HG03460 (cell line): ENCODE results near the gene BACE2.
"Not testable (repeated sequence)": the region's sequence is repeated elsewhere in the genome, so short reads cannot be mapped to it uniquely, and the experiment has no call there.

Experiments
- ATAC-seq: cut with Tn5 transposase; IDR thresholded peaks from one replicate; pipeline ENCODE4 v1.9.1; 2021; ENCODE audit not compliant: unreplicated experiment

BACE2 gene

DNA sequence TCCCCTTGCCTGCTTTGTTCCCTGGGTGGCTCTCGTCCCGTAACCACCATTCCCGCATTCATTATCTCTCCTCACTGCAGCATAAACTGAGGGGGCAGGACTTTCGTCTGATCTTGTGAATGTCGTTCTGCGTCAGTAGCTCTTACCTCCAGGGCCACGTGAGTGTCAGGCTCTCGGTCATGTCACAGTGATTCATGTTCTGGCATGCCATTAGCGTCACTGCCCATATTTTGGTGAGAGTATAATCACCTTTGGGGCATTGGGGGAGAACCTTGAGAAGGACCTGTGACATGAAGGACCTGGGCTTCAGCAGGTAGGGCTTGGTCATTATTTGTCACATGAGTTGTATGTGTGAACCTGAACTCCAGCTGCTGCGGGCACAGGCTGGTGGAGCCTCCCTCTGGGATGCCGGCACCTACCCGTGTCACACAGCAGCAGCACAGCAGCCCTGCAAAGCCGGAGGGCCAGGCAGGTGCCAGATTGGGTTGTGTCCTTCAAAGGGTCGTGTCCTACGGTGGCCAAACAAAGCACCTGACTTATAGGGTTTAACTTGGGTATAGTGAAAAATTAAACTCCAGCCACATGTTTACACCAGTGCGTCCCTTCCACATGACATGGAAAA is 68.5 kb downstream of the BACE2 start:
- ATAC-seq, result no peak

DNA sequence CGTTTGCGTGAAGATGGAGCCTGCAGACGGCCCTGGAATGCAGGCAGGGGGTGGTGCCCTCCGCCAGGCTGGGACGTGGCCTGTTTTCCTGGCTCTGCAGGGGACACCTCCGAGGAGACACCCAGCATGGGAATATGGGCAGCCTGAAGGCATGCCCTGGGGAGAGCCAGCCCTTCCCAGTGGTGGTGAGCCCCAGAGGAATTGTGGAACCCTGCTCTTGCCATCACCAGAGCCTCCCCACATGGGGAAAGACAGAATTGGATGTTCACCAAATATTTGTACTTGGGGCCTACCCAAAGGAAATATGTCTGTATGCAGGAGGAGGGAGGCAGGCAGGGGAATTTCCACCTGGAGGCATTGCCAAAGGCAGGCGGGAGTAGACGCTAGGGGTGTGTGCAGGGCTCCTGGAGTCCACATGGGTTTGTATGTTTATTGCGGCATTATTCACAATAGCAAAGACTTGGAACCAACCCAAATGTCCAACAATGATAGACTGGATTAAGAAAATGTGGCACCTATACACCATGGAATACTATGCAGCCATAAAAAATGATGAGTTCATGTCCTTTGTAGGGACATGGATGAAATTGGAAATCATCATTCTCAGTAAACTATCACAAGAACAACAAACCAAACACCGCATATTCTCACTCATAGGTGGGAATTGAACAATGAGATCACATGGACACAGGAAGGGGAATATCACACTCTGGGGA is 70.3 kb downstream of the BACE2 start:
- ATAC-seq, result not testable (repeated sequence)

DNA sequence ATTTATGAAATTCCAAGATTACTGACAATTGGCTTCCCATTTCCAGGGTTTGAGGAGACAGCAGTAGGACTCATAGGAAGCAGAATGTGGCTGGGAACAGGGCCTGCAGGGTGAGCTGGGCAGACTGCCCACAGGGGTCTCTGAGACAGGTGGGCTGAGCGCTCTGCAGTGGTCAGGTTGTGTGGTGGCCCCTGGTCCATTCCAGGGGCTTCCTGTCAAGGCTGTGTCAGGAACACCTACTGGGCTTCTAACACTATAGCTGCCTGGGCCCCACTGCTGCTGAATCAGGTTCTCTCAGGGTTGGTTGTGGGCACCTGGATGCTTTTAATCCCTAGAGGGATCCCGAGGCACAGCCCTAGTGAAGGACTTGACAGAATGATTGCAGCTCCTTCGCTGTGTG is 72.1 kb downstream of the BACE2 start:
- no peak for ATAC-seq

DNA sequence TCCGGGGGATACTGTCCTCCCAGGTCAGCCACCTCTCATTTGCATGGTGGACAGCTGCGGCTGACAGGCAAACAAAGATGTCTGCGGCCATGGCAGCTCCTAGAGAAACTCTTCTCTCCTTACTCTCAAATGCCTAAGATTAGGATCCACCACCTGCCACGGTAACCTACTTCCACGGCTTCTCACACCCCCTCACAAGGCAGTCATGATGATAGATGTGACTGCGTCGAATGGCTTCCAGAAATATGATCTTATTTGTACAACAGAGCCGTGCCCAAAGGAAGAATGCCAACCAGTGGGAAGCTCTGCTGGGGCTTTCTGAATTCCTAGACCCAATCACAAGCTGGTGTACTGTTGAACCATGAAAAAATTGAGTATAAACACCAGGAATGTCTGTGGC is 73.4 kb downstream of the BACE2 start:
- no peak for ATAC-seq

DNA sequence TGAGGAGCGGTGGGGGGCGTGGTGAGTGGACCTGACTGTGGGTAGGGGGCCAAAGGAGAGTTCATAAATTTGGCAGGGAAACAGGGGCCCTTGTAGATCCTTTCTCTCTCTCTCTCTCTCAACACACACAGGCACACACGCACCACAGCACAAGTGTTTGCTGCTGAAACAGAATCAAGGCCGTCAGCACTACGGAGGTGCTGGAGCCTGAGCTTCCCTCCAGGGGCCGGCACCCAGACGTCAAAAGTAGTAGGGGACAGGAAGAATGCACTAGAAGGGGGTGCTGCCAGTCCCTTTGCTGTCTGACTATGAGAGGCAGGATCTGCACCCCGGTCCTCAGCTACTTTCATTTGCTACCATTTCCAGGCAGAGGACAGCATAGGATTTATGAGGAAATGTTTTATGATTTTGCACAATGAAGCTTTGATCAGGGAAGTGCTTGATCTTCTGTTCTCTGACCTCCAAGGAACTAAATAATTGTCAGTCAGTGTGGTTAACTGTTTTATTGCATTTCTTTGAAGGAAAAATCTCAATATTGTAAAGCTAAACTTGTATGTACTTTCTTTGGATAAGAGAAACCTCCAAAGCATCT is 74.4 kb downstream of the BACE2 start:
- no peak for ATAC-seq

DNA sequence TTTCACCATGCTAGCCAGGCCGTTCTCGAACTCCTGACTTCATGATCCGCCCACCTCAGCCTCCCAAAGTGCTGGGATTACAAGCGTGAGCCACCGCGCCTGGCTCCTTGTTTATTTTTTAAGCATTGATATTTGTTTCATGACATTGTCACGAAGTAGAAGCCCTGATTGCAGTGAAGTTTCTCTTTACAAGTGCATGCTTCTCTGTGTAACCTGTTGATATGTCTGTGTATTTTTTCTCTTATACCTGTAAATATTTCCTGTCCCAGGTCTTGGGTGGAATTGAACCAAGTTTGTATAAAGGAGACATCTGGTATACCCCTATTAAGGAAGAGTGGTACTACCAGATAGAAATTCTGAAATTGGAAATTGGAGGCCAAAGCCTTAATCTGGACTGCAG is 75.1 kb downstream of the BACE2 start:
- ATAC-seq, result no peak

DNA sequence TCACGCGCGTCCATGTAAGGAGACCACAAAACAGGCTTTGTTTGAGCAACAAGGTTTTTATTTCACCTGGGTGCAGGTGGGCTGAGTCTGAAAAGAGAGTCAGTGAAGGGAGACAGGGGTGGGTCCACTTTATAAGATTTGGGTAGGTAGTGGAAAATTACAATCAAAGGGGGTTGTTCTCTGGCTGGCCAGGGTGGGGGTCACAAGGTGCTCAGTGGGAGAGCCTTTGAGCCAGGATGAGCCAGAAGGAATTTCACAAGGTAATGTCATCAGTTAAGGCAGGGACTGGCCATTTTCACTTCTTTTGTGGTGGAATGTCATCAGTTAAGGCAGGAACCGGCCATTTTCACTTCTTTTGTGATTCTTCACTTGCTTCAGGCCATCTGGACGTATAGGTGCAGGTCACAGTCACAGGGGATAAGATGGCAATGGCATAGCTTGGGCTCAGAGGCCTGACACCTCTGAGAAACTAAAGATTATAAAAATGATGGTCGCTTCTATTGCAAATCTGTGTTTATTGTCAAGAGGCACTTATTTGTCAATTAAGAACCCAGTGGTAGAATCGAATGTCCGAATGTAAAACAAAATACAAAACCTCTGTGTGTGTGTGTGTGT is 76.4 kb downstream of the BACE2 start:
- not testable (repeated sequence) for ATAC-seq

DNA sequence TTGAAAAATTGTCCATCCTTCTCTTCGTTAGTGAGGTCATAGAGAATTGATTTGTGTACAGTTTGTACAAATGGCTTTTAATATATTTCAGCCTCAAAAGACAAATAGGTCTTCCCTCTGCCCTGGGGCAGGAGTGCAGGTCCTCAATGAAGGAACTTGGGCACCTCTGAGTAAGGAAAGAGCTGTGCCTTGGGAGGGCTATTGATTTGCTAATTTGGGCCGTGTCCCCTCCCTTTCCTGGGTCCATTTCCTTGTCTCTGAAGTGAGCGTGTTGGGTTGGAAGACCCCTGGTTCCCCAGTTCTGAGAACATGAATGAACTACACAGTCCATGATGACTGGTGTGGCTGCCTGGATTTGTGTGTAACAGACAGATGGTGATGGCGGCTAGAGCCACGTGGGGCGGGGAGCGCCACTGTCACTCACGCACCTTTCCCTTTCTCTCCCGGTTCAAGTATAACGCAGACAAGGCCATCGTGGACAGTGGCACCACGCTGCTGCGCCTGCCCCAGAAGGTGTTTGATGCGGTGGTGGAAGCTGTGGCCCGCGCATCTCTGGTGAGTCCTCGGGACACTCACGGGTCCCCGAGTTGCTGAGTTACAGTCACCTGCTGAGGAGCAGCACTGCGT is 77.7 kb downstream of the BACE2 start:
- no peak for ATAC-seq

DNA sequence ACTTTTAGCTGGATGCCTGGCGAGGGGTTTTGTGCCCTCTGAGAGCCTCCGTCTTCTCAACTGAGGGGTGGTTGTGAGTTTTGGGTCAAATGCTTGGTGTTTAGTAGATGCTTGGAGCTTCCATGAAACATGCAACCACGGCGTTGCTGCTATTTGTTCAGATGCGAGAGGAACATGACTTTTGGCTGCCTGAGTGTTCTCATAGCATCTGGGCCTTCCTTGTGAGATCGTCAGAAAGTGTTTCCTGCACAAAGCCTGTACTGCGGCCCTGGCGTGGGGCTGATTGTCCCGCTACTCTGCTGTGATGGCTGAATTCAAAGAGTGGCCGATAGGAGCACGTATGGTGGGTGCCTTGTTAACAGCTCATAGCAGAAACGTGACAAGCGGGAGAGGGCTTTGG is 78.8 kb downstream of the BACE2 start:
- ATAC-seq, result no peak

DNA sequence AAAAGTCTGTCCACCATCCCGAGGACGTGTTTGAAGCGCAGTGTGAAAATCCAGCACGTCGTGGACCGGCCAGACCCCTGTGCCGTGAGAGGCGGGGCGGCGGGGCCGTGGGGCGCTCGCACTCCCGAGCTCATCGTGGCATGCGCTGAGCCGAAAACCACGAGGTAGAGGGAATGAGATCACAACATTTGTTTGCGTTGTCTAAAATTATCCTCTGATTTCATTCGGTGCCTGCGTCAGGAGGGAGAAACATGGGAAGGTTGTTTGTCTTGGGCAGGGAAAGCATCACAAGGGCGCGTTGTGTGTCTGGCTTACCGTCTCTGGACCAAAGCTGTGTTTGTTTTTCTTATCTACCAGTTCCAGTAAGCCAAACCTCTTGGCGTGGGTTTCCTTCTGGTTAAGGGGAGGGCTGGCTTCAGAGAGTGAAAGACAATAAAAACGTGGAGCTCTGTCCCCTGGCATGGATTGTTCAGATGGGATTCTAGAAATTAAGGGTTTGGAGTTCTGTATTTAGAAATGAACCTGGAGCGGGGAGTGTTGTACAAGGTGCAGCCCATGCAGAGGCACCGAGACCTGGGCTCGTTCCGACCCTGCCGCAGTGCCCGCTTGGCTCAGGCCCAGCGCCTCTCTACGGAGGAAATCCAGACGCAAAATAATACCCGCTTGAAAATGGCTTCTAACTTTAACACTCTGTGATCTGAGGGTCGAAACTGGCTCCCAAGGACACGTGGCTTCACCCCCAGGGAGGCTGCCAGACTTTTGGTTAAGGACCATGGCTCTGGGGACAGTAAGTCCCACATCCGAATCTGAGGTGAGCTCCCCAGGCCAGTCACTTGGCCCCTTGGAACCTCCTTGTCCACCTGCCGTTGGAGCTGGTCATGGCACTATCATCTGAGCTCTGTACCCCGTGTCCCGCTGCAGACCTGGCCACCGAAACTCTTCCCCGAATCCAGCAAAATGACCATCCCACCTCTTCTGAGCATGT is 79.9 kb downstream of the BACE2 start:
- no peak for ATAC-seq

DNA sequence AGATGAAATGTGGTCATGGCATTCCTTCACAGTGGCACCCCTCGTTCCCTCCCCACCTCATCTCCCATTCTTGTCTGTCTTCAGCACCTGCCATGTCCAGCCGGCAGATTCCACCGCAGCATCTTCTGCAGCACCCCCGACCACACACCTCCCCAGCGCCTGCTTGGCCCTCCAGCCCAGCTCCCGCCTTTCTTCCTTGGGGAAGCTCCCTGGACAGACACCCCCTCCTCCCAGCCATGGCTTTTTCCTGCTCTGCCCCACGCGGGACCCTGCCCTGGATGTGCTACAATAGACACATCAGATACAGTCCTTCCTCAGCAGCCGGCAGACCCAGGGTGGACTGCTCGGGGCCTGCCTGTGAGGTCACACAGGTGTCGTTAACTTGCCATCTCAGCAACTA is 81.5 kb downstream of the BACE2 start:
- ATAC-seq, result no peak

DNA sequence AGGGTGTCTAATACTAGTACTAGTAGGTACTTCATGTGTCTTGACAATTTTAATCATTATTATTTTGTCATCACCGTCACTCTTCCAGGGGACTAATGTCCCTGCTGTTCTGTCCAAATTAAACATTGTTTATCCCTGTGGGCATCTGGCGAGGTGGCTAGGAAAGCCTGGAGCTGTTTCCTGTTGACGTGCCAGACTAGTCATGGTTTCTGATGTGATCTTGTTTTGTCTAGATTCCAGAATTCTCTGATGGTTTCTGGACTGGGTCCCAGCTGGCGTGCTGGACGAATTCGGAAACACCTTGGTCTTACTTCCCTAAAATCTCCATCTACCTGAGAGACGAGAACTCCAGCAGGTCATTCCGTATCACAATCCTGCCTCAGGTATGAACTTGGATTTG is 82.6 kb downstream of the BACE2 start:
- ATAC-seq, result no peak

DNA sequence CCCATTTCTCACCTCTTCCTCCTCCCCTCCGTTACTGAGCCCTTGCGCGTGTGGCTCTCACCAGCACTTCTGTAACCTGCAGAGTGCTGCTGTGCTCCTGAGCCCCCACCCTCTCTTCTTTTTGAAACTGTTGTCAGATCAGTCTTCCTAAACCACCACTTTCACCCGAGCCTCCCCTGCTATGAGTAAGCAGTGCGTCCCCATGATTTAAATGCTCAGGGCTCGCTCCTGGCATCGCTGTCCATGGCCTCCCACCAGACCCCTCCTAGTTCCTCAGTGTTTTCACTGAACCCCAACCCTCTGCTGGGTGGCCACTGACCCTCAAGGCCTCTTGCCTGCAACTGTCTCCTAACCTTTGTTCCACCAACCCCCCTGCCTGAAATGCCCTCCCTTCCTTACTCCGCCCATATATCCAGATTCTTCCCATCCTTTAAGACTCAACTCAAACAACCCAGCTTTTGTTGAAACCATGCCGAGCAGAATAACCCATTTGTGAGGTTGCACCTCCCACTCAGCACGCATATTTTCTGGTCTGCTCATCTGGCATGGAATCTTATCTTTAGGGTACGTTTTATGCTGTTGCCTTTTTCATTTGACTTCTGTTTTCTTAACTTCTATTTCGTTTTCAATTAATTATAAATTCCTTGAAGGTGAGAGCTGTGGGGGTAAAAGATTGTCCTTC is 84.1 kb downstream of the BACE2 start:
- no peak for ATAC-seq

DNA sequence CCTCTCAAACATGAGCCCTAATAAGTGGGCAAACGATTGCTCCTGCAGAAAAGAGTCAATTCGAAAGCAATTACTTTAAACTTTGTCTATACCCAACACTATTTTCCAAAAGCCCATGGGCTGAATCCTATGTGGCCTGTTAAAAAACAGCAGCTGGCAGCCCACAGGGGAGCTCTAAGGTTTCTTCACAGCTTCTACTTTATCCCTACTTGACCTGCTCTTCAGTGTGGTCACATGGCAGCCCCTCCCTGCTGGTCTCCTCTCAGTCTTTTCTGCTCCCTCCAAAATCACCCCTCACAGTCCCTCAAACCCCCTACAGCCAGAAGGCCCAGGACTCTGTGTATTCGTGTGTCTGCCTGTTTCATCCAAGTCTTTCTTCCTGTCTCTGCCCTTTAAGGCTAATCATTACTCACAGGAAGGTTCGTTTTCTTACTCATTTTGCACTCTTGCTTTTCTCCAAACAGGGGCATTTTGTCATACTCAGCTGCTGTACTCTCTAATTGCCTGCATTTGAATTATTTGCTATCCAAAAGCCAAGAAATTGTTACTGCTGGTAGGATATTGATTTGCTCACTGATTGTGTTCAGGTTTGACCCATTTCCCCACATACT is 86.2 kb downstream of the BACE2 start:
- ATAC-seq, result no peak

DNA sequence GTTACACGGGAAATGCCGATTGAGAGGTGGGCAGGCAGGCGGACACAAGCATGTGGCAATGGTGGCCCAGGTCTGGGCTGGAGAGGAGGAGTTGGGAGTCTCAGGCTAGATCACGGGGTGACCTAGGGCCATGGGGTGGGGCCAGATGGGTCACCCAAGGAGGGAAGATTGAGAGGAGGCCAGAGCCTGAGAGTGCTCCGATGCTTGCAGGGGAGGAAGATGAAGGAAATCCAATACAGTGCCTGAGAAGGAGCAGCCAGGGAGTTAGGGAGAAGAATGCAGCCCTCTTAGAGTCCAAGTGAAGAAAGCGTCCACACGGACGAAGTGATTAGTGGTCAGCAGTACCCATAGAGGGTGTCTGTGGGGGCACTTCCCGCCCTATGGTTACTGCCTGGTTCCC is 87.2 kb downstream of the BACE2 start:
- ATAC-seq, result no peak

DNA sequence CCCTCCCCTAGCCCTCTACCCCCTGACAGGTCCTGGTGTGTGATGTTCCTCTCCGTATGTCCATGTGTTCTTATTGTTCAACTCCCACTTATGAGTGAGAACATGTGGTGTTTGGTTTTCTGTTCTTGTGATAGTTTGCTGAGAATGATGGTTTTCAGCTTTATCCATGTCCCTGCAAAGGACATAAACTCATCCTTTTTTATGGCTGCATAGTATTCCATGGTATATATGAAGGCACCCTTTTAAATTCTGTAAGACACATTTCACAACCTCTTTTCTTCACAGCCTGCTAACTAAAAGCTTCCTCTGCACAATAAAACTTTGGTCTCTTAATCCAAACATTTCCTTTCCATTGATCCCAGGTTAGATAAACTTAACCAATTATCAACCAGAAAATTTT is 88.3 kb downstream of the BACE2 start:
- not testable (repeated sequence) for ATAC-seq

DNA sequence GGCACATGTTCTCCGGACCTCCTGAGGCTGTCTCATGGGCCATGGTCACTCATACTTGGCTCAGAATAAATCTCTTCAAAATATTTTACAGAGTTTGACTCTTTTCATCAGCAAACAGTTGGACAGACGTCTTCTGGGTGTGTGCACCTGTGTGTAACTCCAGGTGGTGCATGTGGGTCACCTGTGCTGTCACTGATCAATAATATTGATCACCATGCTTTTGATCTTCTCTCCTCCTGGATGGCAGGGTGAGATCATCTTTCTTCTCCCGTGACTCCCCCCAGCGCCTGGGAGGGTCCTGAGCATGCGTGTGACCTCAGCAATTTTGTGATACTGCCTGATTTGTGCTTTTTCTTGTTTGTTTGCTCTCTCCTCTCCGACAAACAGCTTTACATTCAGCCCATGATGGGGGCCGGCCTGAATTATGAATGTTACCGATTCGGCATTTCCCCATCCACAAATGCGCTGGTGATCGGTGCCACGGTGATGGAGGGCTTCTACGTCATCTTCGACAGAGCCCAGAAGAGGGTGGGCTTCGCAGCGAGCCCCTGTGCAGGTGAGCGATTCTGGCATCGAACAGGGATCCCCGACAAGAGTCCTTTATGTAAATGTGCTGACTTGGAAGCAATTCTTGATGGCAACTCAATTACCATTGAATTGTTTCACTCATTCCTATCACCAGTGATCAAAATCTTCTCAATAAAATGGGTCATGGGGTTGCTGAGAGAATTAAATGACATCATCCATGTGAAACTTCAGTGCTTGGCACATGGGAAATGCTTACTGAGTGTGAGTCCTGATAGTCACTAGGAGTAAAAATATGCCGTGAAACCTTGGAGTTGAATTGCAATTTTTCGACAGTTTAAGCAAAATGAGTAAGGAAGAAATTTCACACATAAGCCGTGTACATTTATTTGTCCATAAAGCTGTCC is 89.1 kb downstream of the BACE2 start:
- no peak for ATAC-seq

DNA sequence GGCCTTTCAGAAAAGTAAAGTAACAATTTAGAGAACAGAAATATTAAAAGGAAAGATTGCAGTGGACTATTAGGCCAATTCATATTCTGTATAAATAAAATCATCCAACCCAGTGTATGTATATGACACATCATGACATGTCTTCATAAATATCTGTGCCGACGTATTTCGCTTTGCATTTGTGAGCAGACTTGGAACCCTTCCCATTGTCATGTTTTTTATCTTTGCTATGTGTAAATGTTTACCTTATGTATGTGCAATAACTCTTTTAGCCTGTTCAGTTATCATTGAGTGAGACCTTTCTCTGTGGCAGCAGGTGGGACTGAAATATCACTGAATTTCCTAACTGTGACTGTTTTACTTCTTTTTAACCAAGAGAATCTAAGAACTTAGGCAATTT is 90.7 kb downstream of the BACE2 start:
- ATAC-seq, result no peak
